Caco-2 (cell line): ENCODE measurements around the gene CENPT. TPM values are rescaled to one million over a fixed set of nuclear protein-coding genes. Genes with fewer than 3 reads are reported as not detected.

Source experiments
- BruUV-seq: library from RNA; stranded (reverse); fragments of 400-500 nt; replicated peaks from 2 replicates; lab custom pipeline; 2021; lab: Mats Ljungman, UMichigan
- CTCF ChIA-PET: fragments of 300-600 bp; sonication (Branson Sonifier 250); formaldehyde crosslinking; loops from one replicate; lab custom pipeline; 2022; ENCODE audit warnings: antibody characterized with exemption; lab: Charles Lee
- POLR2A ChIA-PET: fragments of 300-600 bp; sonication (Branson Sonifier 250); formaldehyde crosslinking; loops from one replicate; lab custom pipeline; 2022; ENCODE audit warnings: antibody characterized with exemption; lab: Charles Lee
- DNase-seq, 2 experiments: peaks; one replicate each; pipeline versions ENCODE4 v3.0.0 to v3.0.0-alpha.2; 2020 to 2022
- H3K27me3 ChIP-seq: replicated peaks from 2 replicates; pipeline ENCODE4 v1.6.0; 2011; ENCODE audit warnings: low read length; ENCODE audit not compliant: control insufficient read depth, insufficient read depth
- H3K36me3 ChIP-seq: 2 replicates; pipeline ENCODE4 v1.5.1; 2011; ENCODE audit warnings: low read length; ENCODE audit not compliant: control insufficient read depth, insufficient read depth
- H3K4me1 ChIP-seq: fragments of 250-450 bp; sonication (Bioruptor Pico); 2 replicates; pipeline ENCODE4 v1.5.1; 2020; ENCODE audit warnings: mild to moderate bottlenecking
- H3K4me3 ChIP-seq: 2 replicates; pipeline ENCODE4 v1.5.1; 2011; ENCODE audit warnings: low read depth, mild to moderate bottlenecking, control low read depth, low read length
- H3K9me3 ChIP-seq: fragments of 250-450 bp; sonication (Bioruptor Pico); 2 replicates; pipeline ENCODE4 v1.5.1; 2020; ENCODE audit warnings: mild to moderate bottlenecking, moderate library complexity
- H3K27ac Mint-ChIP-seq: one replicate; pipeline ENCODE4 v1.8.0; 2022; ENCODE audit warnings: mixed read lengths; ENCODE audit not compliant: unreplicated experiment
- H3K27me3 Mint-ChIP-seq: one replicate; pipeline ENCODE4 v1.8.0; 2022; ENCODE audit warnings: mixed read lengths; ENCODE audit not compliant: insufficient read depth, unreplicated experiment
- H3K36me3 Mint-ChIP-seq: one replicate; pipeline ENCODE4 v1.8.0; 2022; ENCODE audit warnings: mild to moderate bottlenecking, mixed read lengths; ENCODE audit not compliant: insufficient read depth, unreplicated experiment
- H3K4me1 Mint-ChIP-seq: one replicate; pipeline ENCODE4 v1.8.0; 2022; ENCODE audit warnings: low read depth, mixed read lengths; ENCODE audit not compliant: unreplicated experiment
- H3K4me3 Mint-ChIP-seq: one replicate; pipeline ENCODE4 v1.8.0; 2022; ENCODE audit warnings: mild to moderate bottlenecking, moderate library complexity, mixed read lengths; ENCODE audit not compliant: unreplicated experiment
- H3K9me3 Mint-ChIP-seq: one replicate; pipeline ENCODE4 v1.8.0; 2022; ENCODE audit warnings: mixed read lengths; ENCODE audit not compliant: unreplicated experiment
- CTCF ChIP-seq, 2 experiments: fragments of 200-600 bp in 1 of 2; IDR thresholded peaks; 1 replicate in 1 of 2; 2 replicates in 1 of 2; pipeline versions ENCODE4 v1.5.1 to v1.8.0; 2011 to 2022; ENCODE audit warnings: antibody characterized with exemption in 1 of 2, control low read depth in 1 of 2, inconsistent platforms in 1 of 2, low read depth in 1 of 2, low read length in 1 of 2, mild to moderate bottlenecking in 1 of 2, moderate library complexity in 1 of 2; ENCODE audit not compliant: insufficient read depth in 1 of 2, severe bottlenecking in 1 of 2, unreplicated experiment in 1 of 2
- intact Hi-C: fragments of 100-400 bp; cut with micrococcal nuclease; formaldehyde crosslinking; loops from one replicate; pipeline ENCODE4 v1.10.0; 2022; ENCODE audit not compliant: unreplicated experiment
- total RNA-seq: library from RNA; stranded (reverse); gene quantifications from 2 replicates; pipeline ENCODE4 v1.2.3, GENCODE V29; 2022

Gene CENPT
- total RNA-seq, 1 experiment from 2014 or later = 80.1 TPM

- peaks cover 49% of the 10 kb centered on the region for H3K4me1 ChIP-seq
- H3K9me3 Mint-ChIP-seq = no peaks in the 10 kb centered on the region
- H3K27me3 Mint-ChIP-seq = no peaks in the 10 kb centered on the region
- H3K27me3 ChIP-seq = no peaks in the 10 kb centered on the region
- BruUV-seq = no TSS peak
- no peak overlapping the region for H3K4me3 ChIP-seq
- intact Hi-C loops = no loop called here
- peaks cover 31% of the 10 kb centered on the region for H3K4me1 Mint-ChIP-seq
- H3K27ac Mint-ChIP-seq = peak overlapping the region; percentile 7
- no peak overlapping the region for H3K4me3 Mint-ChIP-seq
- peaks cover 6% of the 10 kb centered on the region for H3K36me3 ChIP-seq
- H3K36me3 Mint-ChIP-seq = peaks cover 56% of the 10 kb centered on the region
- CTCF ChIA-PET = interaction anchor here (0.6 to 5.0 kb wide), 5 partner anchors 13 to 213 kb away, joined by 3 to 47 read pairs (median 4); partner anchors contain the start of genes EDC4 and PSMB10
- no peak for TF ChIP-seq CTCF (IDR thresholded peaks at IDR 0.05; ENCODE audit: insufficient read depth in 1 of 2, low read depth in 1 of 2, low read length in 1 of 2, severe bottlenecking in 1 of 2, unreplicated experiment in 1 of 2)
- POLR2A ChIA-PET = no interaction called here
- no peaks in the 10 kb centered on the region for H3K9me3 ChIP-seq
- no peak for DNase-seq
Observed at GRCh38 chr16:67885976-67886375, 38.5 kb upstream of the CENPT start.

DNA sequence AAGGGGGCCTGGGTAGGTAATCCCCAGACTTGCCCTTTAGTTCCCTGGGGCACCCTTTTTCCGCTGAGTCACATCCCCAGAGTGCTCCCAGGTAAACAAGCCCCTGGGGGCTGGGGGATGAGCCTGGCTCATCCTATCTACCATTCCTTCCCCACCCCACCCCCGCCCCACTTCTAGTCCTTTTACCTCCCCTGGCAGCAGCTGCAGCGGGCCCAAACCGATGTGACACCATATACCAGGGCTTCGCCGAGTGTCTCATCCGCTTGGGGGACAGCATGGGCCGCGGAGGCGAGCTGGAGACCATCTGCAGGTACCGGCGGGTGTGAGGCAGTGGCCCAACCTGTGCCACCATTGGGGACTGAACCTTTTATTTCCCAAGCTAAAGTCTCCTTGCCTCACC lies 38.1 kb upstream of the CENPT start:
- CTCF ChIA-PET = interaction anchor here (0.6 to 5.0 kb wide), 4 partner anchors 50 to 212 kb away, joined by 3 to 47 read pairs (median 4); partner anchors contain the start of gene PSMB10
- H3K27me3 Mint-ChIP-seq = no peaks in the 10 kb centered on the region
- H3K4me3 ChIP-seq = no peak overlapping the region
- POLR2A ChIA-PET = no interaction called here
- peaks cover 46% of the 10 kb centered on the region for H3K4me1 ChIP-seq
- no peaks in the 10 kb centered on the region for H3K27me3 ChIP-seq
- no peaks in the 10 kb centered on the region for H3K9me3 ChIP-seq
- intact Hi-C loops = no loop called here
- H3K4me1 Mint-ChIP-seq = peaks cover 31% of the 10 kb centered on the region
- BruUV-seq = no TSS peak
- peaks cover 57% of the 10 kb centered on the region for H3K36me3 Mint-ChIP-seq
- peak overlapping the region; percentile 7 for H3K27ac Mint-ChIP-seq
- H3K9me3 Mint-ChIP-seq = no peaks in the 10 kb centered on the region
- no peak overlapping the region for H3K4me3 Mint-ChIP-seq
- no peak for TF ChIP-seq CTCF (IDR thresholded peaks at IDR 0.05; ENCODE audit: insufficient read depth in 1 of 2, low read depth in 1 of 2, low read length in 1 of 2, severe bottlenecking in 1 of 2, unreplicated experiment in 1 of 2)
- no peak for DNase-seq
- H3K36me3 ChIP-seq = peaks cover 8% of the 10 kb centered on the region

DNA sequence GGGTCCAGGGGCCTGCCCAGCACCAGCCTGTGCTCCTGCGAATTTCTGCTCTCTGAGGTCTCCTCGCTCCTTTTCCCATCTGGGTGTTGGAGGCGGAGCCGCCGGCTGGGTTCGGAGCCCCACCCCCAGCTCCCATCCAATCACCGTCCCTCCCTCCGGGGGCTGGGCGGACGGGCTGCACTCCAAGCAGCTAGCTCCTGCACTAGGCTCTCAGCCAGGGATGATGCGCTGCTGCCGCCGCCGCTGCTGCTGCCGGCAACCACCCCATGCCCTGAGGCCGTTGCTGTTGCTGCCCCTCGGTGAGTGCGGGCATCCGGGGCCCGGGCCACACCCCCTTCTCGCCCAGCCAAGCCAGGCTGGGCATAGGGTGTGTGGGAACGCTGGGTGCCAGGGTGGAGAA lies 37.2 kb upstream of the CENPT start, which contains the start of gene NRN1L:
Gene NRN1L (plus strand): TSS at position 202 of the 400 bp plus-strand sequence. CDS start 19 bp downstream, at position 221.
- peak within 1 kb of the TSS; percentile 61 for H3K4me3 Mint-ChIP-seq

More for the DNA sequence above, 37.2 kb upstream of the CENPT start, which contains the start of gene NRN1L:
- Histone ChIP-seq H3K36me3 (peaks cover 8% of the 10 kb centered on the region), H3K9me3 (no peaks in the 10 kb centered on the region), H3K27me3 (no peaks in the 10 kb centered on the region), H3K4me1 (peaks cover 43% of the 10 kb centered on the region), H3K4me3 (no peak within 1 kb of the TSS)
- Mint-ChIP-seq H3K9me3 (no peaks in the 10 kb centered on the region), H3K4me1 (peaks cover 37% of the 10 kb centered on the region), H3K27me3 (no peaks in the 10 kb centered on the region), H3K27ac (peak within 1 kb of the TSS; percentile 96), H3K36me3 (peaks cover 57% of the 10 kb centered on the region)
- peak; percentile 47 to 56 for DNase-seq
- TF ChIP-seq CTCF (IDR thresholded peaks at IDR 0.05; ENCODE audit: insufficient read depth in 1 of 2, low read depth in 1 of 2, low read length in 1 of 2, severe bottlenecking in 1 of 2, unreplicated experiment in 1 of 2) = no peak
- intact Hi-C loops = no loop called here
- ChIA-PET POLR2A (no interaction called here), CTCF (interaction anchor here (0.9 to 5.0 kb wide), 5 partner anchors 11 to 69 kb away, joined by 3 to 47 read pairs (median 8); partner anchors contain the start of genes EDC4 and PSMB10)
- no TSS peak for BruUV-seq
